GM10248 (cell line): ENCODE measurements around the gene RAP1A.
A peak's percentile ranks its signal among the peaks of the same experiment; 100 is the strongest.

Experiments used
- CTCF ChIA-PET: fragments of 300-600 bp; sonication (Branson Sonifier 250); formaldehyde crosslinking; extraction: SDS; loops from one replicate; lab custom pipeline; 2021; ENCODE audit warnings: antibody characterized with exemption; lab: Yijun Ruan, JAX
- POLR2A ChIA-PET: fragments of 350-650 bp; sonication (Branson Sonifier 250); formaldehyde crosslinking; extraction: SDS; loops from one replicate; lab custom pipeline; 2020; ENCODE audit warnings: antibody characterized with exemption; lab: Yijun Ruan, JAX
- DNase-seq: peaks from one replicate; pipeline ENCODE4 v3.0.0; 2012; ENCODE audit errors: extremely low spot score
- TF ChIP-seq, protein P1 (sequence below): IDR thresholded peaks from 2 replicates; pipeline ENCODE4 v1.5.1; 2012; ENCODE audit warnings: mild to moderate bottlenecking, low read depth; ENCODE audit errors: extremely low read depth, missing control alignments, control extremely low read depth

The RAP1A gene

DNA sequence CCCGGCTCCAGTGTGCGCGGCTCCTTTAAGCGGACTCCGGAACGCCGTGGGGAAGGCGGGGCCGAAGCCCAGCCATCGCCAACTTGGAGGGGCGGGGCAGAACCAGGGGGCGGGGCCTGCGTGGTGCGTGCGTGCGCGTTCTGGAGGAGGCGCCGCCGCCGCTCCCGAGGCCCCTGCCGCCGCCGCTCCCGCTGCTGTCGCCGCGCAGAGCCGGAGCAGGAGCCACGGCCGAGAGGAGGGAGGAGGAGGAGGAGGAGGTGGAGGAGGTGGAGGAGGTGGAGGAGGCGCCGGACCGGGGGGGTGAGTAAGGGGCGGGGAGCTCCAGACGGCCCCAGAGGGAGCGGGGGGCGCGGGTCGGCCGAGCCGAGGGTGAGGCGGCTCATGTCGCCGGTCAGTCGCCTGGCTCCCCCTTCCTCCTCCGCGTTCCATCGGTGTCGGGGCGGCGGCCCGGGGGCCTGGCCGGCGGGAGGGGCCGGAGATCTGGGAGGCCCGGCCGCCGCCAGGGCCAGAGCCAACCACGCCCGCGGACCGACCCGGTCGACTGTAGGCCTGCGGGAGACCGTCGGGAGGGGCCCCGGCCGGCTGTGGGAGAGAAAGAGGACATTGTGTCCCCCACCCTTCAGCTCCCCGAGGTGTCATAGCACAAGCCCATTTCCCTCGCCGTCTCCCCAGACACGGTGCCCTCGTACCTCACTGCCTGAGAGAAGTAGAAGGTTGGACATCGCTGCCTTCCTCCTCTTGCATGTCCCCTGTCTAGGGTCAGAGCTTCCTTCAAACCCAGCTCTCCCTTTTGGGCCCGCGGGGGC is at the start of gene RAP1A:
Gene RAP1A (plus strand): TSS at position 155 of the 806 bp plus-strand sequence. CDS start 71,572 bp downstream, outside the sequence.
- ChIA-PET CTCF (interaction anchor here (1.2 to 7.2 kb wide), 5 partner anchors 9 to 129 kb away, joined by 3 to 47 read pairs (median 4); no protein-coding TSS in a partner anchor), POLR2A (interaction anchor here (0.6 to 0.9 kb wide), 3 partner anchors 17 to 120 kb away, joined by 3 to 6 read pairs (median 3); no protein-coding TSS in a partner anchor)
- TF ChIP-seq, protein P1, sequence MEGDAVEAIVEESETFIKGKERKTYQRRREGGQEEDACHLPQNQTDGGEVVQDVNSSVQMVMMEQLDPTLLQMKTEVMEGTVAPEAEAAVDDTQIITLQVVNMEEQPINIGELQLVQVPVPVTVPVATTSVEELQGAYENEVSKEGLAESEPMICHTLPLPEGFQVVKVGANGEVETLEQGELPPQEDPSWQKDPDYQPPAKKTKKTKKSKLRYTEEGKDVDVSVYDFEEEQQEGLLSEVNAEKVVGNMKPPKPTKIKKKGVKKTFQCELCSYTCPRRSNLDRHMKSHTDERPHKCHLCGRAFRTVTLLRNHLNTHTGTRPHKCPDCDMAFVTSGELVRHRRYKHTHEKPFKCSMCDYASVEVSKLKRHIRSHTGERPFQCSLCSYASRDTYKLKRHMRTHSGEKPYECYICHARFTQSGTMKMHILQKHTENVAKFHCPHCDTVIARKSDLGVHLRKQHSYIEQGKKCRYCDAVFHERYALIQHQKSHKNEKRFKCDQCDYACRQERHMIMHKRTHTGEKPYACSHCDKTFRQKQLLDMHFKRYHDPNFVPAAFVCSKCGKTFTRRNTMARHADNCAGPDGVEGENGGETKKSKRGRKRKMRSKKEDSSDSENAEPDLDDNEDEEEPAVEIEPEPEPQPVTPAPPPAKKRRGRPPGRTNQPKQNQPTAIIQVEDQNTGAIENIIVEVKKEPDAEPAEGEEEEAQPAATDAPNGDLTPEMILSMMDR, result no peak
- DNase-seq, result peak; percentile 95

DNA sequence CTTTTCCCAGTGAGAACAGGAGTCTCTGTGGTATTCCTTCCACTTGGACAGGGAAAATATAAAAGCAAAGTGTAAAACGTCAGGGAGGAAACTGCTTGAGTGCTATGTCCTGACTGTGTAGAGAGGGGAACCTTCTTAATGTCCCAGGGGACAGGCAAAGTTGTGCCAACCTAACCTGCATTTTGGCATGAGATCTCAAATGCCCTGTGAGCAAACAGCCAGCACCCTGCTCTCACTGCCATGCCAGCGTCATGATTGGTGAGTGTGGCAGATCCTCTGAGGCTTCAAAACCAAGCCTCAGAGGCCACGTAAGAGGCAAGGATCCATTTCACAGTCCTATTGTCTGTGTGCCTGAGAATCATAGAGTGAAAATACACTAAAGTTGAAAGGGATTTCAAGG is 49.7 kb upstream of the RAP1A start:
- TF ChIP-seq, protein P1, result no peak
- POLR2A ChIA-PET, result no interaction called here
- DNase-seq, result no peak
- CTCF ChIA-PET, result interaction anchor here (1.0 to 3.9 kb wide), 2 partner anchors 9 to 61 kb away, joined by 3 to 16 read pairs; no protein-coding TSS in a partner anchor

DNA sequence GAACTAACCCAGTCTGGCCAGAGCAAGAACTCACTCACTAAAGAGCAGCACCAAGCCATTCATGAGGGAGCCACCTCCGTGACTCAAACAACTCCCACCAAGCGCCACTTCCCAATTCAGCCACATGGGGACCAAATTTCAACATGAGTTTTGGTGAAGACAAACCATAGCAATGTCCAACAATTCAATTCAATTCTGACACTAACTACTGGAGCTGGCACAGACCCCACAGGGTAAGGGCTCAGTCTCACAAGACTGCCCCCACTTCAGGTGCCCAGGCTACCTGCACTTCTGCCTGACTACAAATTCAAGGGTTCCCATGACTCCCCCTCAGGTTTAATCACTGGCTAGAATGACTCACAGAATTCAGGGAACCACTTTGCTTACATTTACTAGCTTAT is 48.8 kb upstream of the RAP1A start:
- TF ChIP-seq, protein P1, result peak; percentile 30
- ChIA-PET CTCF (interaction anchor here (0.8 to 2.0 kb wide), 14 partner anchors 9 to 199 kb away, joined by 3 to 11 read pairs (median 4); no protein-coding TSS in a partner anchor), POLR2A (no interaction called here)
- DNase-seq, result peak; percentile 38

DNA sequence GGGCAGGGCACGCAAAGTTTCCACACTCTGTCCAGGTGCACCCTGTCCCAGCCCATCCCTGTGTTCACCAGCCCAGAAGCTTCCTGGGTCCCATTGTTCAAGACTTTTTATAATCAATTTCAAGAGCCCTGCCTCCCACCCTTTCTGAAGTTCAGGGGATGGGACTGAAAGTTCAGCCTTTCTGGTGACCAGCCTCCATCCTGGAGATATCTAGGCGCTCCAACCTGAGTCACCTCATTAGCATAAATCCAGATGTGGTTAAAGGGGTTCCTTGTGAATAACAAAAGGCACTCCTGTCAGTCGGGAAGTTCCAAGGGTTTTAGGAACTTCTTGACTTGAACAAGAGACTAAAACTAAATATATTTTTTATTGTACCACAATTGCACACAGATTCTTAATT is 48.4 kb upstream of the RAP1A start:
- ChIA-PET POLR2A (no interaction called here), CTCF (interaction anchor here (0.8 to 2.0 kb wide), 15 partner anchors 8 to 198 kb away, joined by 3 to 11 read pairs (median 4); no protein-coding TSS in a partner anchor)
- DNase-seq, result no peak
- TF ChIP-seq, protein P1, result no peak

DNA sequence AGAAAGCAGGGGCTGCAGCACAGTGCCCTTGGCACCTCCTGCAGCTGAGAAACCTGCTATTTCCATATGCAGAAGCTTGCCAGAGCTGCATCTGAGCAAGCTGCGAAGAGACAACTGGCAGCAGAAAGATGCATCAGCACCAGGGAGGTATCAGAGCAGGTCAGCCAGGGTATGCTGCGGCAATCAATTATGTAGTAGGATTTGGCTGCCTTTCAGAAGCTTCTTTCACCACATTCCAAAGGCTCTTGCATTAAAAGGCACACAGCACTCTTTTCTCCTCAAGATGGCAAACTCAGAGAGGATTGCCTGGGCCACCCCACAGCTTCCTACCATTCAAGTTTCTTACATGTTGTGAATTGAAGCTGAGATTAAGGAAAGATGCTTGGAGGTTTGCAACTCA is 47.6 kb upstream of the RAP1A start:
- DNase-seq, result no peak
- POLR2A ChIA-PET, result no interaction called here
- TF ChIP-seq, protein P1, result no peak
- CTCF ChIA-PET, result interaction anchor here (1.0 to 2.0 kb wide), 10 partner anchors 11 to 198 kb away, joined by 3 to 11 read pairs (median 4); no protein-coding TSS in a partner anchor

DNA sequence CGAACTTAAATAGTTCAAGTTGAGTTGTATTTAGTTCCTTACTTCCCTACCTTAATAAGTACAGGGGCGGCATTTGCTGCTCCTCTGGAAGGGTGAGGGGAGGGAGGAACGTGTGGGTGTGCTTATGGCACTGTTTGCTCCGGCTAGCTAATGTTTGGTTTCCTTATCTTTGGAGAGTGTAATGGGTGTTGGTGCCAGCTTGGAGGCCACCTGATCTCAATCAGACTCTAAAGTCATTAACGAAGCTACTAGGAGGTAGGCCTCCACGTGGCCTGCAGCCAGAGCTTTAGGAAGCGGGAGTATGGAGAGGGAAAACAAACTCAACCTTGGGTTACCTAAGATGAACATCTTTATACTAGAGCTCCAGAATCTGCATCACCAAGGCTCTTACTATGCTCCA is 43.0 kb upstream of the RAP1A start:
- POLR2A ChIA-PET, result no interaction called here
- TF ChIP-seq, protein P1, result no peak
- no peak for DNase-seq
- CTCF ChIA-PET, result interaction anchor here (1.2 to 1.7 kb wide), 2 partner anchors 10 to 69 kb away, joined by 3 to 7 read pairs; no protein-coding TSS in a partner anchor
